GM23248 (cell line): ENCODE data around the gene TNFAIP8L3.

ENCODE experiments used
- EZH2 ChIP-seq: fragments of 200-600 bp; sonication (generic); IDR thresholded peaks from 2 replicates; pipeline ENCODE4 v1.6.1; 2018; ENCODE audit warnings: antibody characterized with exemption, mild to moderate bottlenecking; ENCODE audit not compliant: insufficient read depth, poor library complexity, severe bottlenecking
- EZH2phosphoT487 ChIP-seq: fragments of 200-600 bp; sonication (generic); IDR thresholded peaks from 2 replicates; pipeline ENCODE4 v1.6.1; 2018; ENCODE audit warnings: antibody characterized with exemption, moderate library complexity, mild to moderate bottlenecking, low read depth; ENCODE audit not compliant: insufficient read depth

DNA sequence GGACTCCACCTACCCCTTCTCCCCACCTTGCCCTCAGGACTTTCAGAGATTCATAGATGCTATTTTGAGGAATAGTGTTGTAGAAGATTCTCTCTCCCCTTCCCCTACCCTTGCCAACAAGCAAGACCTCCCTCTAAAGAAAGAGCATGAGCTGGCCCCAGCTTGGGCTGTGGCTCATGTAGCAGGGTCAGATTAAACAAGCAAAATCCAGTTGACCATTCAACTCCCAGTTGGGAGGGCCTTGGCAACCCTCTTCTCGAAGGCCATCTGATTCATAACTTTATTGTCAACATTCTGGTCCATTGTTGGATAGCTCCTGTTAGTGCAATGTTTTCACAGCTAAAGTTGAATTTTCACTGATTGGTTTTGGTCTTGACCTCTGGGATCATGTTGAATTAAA is 41.1 kb downstream of the TNFAIP8L3 start:
- TF ChIP-seq EZH2 (no peak), EZH2phosphoT487 (no peak)
